Colonic mucosa (tissue), 4 donors: ENCODE measurements around the gene MAPKAPK2. TPM values are rescaled to one million over a fixed set of nuclear protein-coding genes. Genes with fewer than 3 reads are reported as not detected.

Source experiments
- DNase-seq: peaks from one replicate; pipeline ENCODE4 v3.0.0-alpha.2; 2020
- H3K27ac ChIP-seq: fragments of 200-600 bp; one replicate; pipeline ENCODE4 v1.8.0; 2021
- H3K27me3 ChIP-seq: fragments of 200-600 bp; one replicate; pipeline ENCODE4 v1.8.0; 2021
- H3K36me3 ChIP-seq: fragments of 200-600 bp; one replicate; pipeline ENCODE4 v1.8.0; 2021
- H3K4me1 ChIP-seq: fragments of 200-600 bp; one replicate; pipeline ENCODE4 v1.8.0; 2021; ENCODE audit warnings: mild to moderate bottlenecking
- H3K4me3 ChIP-seq: fragments of 200-600 bp; one replicate; pipeline ENCODE4 v1.8.0; 2021
- H3K9ac ChIP-seq, 2 donors: one replicate each; pipeline ENCODE4 v1.7.0; 2013; ENCODE audit warnings: control low read depth in 2 of 2, low read depth in 2 of 2, low read length in 2 of 2
- H3K9me3 ChIP-seq: fragments of 200-600 bp; one replicate; pipeline ENCODE4 v1.8.0; 2021
- CTCF ChIP-seq: fragments of 200-600 bp; IDR thresholded peaks from one replicate; pipeline ENCODE4 v1.8.0; 2022; ENCODE audit warnings: antibody characterized with exemption, mild to moderate bottlenecking
- intact Hi-C: fragments of 100-400 bp; cut with DNase I; formaldehyde crosslinking; loops from one replicate; pipeline ENCODE4 v1.14.1; 2022
- total RNA-seq, 2 donors: library from RNA; stranded (reverse); fragmentation: NEBNext Ultra II Directional in 1 of 2; extraction: Animal tissue kit (Norgen Biotek cat#: 25700) in 1 of 2; gene quantifications; one replicate each; pipeline ENCODE4 v1.2.1, GENCODE V29; 2021
- donor health status: healthy.
- donor health status: DM: no; HTN: no; CAD: no.
- donor health status: DM: no; HTN: no; CAD: no.

MAPKAPK2 gene
- total RNA-seq, 2 donors from 2014 or later = 61.4 to 71.1 TPM

- DNase-seq = no peak
Measured at GRCh38 chr1:206708882-206709281, 24.2 kb downstream of the MAPKAPK2 start.

GRCh38 chr1:206709322-206709721, 24.6 kb downstream of the MAPKAPK2 start:
- H3K27me3 ChIP-seq = no peaks in the 10 kb centered on the region
- no peak for TF ChIP-seq CTCF
- intact Hi-C loops = no loop called here
- H3K4me3 ChIP-seq = no peak overlapping the region
- H3K9ac ChIP-seq = no peak overlapping the region
- H3K9me3 ChIP-seq = no peaks in the 10 kb centered on the region
- H3K36me3 ChIP-seq = no peaks in the 10 kb centered on the region
- no peak for DNase-seq
- H3K27ac ChIP-seq = no peak overlapping the region
- peaks cover 26% of the 10 kb centered on the region for H3K4me1 ChIP-seq

More at GRCh38 chr1:206708882-206709281, 24.2 kb downstream of the MAPKAPK2 start:
- Histone ChIP-seq H3K27me3 (no peaks in the 10 kb centered on the region), H3K4me3 (no peak overlapping the region), H3K4me1 (peaks cover 22% of the 10 kb centered on the region), H3K27ac (no peak overlapping the region), H3K9me3 (no peaks in the 10 kb centered on the region), H3K36me3 (no peaks in the 10 kb centered on the region), H3K9ac (no peak overlapping the region)
- TF ChIP-seq CTCF = no peak
- intact Hi-C loops = no loop called here

- no peaks in the 10 kb centered on the region for H3K9me3 ChIP-seq
- peaks cover 31% of the 10 kb centered on the region for H3K4me1 ChIP-seq
- no peak overlapping the region for H3K4me3 ChIP-seq
- no peak for TF ChIP-seq CTCF
- intact Hi-C loops = no loop called here
- H3K9ac ChIP-seq = no peak overlapping the region
- DNase-seq = no peak
- H3K27ac ChIP-seq = no peak overlapping the region
- no peaks in the 10 kb centered on the region for H3K36me3 ChIP-seq
- no peaks in the 10 kb centered on the region for H3K27me3 ChIP-seq
Measured at GRCh38 chr1:206709772-206710459, 25.2 kb downstream of the MAPKAPK2 start.

GRCh38 chr1:206710460-206710823, 25.7 kb downstream of the MAPKAPK2 start:
- Histone ChIP-seq H3K4me1 (peaks cover 35% of the 10 kb centered on the region), H3K9ac (no peak overlapping the region), H3K4me3 (no peak overlapping the region), H3K9me3 (no peaks in the 10 kb centered on the region), H3K36me3 (no peaks in the 10 kb centered on the region), H3K27me3 (no peaks in the 10 kb centered on the region), H3K27ac (no peak overlapping the region)
- no peak for TF ChIP-seq CTCF
- intact Hi-C loops = no loop called here
- DNase-seq = no peak

- Histone ChIP-seq H3K4me1 (peaks cover 37% of the 10 kb centered on the region), H3K27ac (peak overlapping the region; percentile 46), H3K4me3 (no peak overlapping the region), H3K9ac (no peak overlapping the region), H3K9me3 (no peaks in the 10 kb centered on the region), H3K36me3 (no peaks in the 10 kb centered on the region), H3K27me3 (no peaks in the 10 kb centered on the region)
- no peak for DNase-seq
- TF ChIP-seq CTCF = no peak
- intact Hi-C loops = no loop called here
Measured at GRCh38 chr1:206713070-206713469, 28.4 kb downstream of the MAPKAPK2 start.
